HG03060 (cell line): ENCODE results near the gene NR2F6.
"Not testable (repeated sequence)": the region's sequence is repeated elsewhere in the genome, so short reads cannot be mapped to it uniquely, and the experiment has no call there.

ENCODE experiments used
- ATAC-seq: cut with Tn5 transposase; IDR thresholded peaks from one replicate; pipeline ENCODE4 v1.9.1; 2021; ENCODE audit warnings: low read depth, moderate number of reproducible peaks; ENCODE audit not compliant: unreplicated experiment

Gene NR2F6

DNA sequence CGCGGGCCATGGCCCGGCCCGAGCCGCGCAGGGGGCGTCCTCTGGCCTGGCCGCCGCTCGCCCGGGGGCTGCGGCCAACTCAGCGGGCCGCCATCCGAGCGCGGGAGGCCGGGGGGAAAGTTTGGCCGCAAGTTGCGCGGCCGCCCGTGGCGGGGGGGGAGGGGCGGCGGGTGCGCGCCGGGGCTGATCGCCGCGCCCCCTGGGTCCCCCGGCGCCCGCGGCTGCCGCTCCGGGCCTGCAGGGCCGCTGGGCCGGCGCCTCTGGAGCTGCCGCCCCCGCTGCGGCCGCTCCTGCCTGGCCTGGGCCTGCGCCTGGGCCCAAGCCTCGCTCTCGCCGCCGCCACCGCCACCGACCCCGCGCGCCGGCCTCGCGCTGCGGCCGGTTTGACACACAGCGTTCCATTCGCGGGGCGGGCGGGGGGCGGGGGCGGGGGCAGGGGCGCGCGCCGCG is at the start of gene NR2F6:
TSS of gene NR2F6 (minus strand) at position 385 of the 450 bp plus-strand sequence. CDS start 699 bp downstream, outside the sequence.
- ATAC-seq, result no peak

DNA sequence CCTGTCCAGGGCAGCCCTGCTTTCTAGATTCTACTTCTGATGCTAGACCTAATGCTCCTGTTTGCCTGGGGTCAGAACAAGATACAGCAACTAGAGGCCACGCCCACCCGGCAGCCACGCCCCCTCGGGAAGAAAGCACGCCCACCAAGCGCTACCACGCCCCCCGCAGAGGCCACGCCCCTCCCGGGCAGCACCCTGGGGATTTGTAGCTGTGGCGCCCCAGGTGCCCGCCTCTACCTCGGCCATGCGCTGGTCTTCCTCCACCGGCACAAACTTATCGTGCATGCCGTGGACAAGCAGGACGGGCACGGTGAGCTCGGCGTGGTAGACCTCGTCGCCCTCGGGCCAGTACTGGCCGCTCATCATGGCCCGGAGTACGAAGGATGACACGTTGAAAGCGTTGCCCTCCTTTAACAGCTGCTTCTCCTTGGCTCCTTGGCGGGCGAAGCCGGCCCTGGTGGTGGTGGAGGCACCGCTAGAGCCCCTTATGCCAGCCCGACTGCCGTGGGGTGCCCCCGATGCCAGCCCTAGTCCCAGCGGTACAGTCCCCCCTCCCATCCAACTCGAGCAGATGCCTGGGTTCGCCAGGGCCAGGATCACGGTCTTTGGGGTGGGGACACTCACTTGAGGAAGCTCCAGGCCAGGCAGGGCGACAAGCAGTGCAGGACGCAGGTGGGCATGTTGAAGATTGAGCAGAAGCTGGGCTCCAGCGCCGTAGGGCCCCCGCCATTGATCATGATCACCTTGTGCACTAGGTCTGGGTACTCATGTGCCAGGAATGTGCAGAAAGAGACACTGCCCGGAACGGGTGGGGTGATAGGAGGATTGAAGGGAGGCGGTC is 48.6 kb upstream of the NR2F6 start:
- ATAC-seq, result no peak

DNA sequence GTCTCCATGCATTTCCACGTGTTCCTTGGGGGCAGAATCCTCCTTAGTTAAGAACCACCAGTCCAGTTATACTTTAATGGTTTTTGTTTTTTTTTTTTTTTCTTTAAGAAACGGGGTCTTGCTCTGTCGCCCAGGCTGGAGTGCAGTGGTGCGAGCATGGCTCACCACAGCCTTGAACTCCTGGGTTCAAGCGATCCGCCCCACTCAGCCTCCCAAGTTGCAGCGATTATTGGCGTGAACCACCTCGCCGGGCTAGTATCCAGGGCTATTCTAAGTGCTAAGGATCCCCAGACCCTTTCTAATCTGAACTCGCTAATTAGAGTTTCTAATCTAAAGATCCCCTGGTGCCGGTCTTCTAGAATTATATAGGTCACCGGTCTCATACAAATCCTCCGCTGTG is 47.9 kb upstream of the NR2F6 start:
- no peak for ATAC-seq

DNA sequence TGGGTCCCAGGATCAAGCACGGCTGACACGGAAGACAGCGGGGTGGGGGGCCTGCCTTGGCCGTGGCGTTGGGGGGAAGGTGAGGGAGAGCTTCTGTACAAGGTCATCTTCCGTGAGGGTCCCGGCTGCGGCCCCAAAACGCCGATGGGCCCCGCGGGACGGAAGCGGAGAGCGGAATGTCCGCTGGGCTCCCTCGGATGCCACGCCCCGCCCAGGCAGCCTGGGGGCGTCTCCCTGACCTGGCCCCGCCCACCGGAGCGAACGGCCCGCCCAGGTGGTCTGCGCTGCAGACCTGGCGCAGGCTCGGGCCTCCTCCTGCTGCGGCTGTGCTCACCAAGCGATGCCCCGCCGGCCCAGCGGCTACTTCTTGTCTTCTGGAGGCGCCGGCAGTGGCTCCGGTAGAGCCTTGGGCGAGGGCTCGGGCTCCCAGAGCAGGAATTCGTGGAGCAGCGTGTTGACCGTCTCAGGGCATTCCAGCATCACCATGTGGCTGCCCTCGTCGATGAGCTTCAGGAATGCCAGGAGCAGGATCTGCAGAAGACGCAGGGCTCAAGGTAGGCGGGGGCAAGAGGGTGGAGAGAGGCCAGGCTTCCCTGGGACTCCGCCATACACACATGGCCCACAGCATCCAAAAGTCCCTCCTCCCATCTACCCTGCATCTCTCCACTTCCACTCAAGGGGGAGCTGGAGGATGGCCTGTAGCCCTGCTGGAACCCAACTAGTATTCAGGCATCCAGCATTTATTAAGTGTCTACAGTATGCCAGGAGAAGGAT is 46.8 kb upstream of the NR2F6 start:
- ATAC-seq, result no peak

DNA sequence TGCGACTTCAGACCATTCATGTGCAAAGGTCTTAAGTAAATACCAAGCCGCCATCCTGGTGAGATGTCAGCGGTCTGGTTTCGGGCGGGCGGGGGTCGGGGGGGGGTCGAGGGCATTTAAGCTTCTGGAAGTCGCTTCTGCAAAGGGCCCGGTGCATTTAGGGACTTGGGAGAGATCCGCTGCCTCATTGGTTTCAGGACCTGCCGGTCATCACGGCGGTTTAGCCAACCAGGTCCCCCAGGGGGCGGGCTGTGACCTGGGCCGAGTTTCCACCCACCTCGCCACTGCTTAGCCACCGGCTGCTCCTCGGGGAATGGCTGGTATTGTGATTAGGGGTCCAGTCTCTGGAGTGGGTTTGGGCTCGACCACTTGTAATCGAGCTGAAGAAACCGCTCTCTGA is 43.8 kb upstream of the NR2F6 start:
- ATAC-seq, result no peak

DNA sequence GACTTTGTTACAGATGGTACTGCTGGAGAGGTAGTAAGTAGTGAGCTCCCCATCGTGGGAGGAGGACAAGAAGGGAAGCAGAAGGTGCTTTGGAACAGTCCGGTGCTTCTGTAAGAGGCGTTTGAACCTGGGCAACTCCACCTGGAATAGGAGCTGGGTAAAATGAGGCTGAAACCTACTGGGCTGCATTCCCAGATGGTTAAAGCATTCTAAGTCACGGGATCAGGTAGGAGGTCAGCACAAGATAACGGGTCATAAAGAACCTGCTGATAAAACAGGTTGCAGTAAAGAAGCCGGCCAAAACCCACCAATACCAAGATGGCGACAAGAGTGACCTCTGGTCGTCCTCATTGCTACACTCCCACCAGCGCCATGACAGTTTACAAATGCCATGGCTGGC is 41.0 kb upstream of the NR2F6 start:
- no peak for ATAC-seq

DNA sequence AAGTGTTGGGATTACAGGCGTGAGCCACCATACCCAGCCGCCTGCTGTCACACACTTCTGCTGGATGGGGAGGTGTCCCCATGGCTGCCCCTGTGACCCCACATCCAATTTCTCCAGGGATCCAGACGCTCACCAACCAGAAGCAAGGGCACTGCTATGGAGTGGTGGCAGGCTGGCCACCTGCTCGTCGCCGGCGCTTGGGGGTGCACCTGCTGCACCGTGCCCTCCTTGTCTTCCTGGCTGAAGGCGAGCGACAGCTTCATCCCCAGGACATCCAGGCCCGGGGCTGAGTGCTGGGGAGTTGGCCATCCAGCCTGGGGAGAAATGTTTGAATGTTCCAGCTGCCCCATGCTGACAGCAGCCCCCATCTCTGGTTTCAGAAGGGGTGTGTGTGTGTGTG is 40.5 kb upstream of the NR2F6 start:
- ATAC-seq, result no peak

DNA sequence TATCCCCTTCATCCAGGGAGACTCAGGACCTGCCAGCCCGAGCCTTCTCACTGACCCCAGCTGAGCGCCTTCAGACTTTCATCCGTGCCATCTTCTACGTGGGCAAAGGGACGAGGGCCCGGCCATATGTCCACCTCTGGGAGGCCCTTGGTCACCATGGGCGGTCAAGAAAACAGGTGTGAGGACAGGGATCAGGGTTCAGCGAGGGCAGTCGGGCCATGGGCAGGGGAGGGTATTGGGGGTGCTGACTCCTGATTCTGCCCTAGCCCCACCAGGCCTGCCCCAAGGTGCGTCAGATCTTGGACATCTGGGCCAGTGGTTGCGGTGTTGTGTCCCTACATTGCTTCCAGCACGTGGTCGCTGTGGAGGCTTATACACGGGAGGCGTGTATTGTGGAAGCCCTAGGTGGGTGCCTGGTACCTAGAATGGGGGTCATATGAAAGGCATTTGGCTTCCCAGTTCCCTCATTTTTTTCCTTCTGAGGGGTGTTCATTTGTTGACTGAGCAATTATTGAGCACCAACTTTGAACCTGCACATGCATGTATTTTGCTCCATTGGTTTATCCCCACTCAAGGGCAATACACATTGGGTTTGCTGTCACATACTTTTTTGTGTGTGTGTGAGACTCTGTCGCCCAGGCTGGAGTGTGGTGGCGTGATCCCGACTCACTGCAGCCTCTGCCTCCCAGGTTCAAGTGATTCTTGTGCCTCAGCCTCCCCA is 39.9 kb upstream of the NR2F6 start:
- ATAC-seq, result no peak

DNA sequence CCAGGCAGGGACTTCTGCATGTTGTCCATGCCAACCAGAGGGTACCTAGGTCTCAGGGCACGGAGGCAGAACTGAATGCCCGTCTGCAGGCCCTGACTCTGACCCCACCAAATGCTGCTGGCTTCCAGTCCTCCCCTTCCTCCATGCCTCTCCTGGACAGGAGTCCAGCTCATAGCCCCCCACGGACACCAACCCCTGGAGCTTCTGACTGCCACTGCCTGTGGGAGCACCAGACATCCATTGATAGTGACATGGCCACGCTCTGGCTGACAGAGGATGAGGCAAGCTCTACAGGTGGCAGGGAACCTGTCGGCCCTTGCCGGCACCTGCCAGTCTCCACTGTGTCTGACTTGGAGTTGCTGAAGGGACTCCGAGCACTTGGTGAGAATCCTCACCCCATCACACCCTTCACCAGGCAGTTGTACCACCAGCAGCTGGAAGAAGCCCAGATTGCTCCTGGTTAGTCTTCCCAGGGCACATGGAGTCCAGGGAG is 37.8 kb upstream of the NR2F6 start:
- no peak for ATAC-seq

DNA sequence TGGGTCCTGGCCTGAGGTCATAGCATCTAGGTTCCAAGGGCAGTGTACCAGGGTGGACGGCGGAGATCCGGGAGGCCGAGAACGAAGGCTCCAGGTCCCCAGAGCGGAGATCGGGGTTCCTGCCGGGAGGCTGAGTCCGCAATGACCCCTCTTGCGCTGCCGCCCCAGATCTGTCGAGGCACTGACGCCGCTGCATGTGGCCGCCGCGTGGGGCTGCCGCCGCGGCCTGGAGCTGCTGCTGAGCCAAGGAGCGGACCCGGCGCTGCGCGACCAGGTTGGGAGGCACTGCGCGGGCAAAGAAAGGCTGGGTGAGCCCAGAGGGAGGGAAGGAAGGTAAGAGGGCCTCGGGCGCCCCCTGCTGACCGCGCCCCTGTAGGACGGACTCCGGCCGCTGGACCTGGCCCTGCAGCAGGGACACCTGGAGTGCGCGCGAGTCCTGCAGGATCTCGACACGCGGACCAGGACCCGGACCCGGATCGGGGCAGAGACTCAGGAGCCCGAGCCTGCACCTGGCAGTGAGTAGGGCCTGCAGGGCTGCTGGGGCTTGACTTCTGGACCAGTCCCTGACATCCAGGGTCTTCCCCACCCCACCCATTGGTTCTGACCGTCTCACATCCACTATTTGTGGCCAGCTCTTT is 36.9 kb upstream of the NR2F6 start:
- no peak for ATAC-seq

DNA sequence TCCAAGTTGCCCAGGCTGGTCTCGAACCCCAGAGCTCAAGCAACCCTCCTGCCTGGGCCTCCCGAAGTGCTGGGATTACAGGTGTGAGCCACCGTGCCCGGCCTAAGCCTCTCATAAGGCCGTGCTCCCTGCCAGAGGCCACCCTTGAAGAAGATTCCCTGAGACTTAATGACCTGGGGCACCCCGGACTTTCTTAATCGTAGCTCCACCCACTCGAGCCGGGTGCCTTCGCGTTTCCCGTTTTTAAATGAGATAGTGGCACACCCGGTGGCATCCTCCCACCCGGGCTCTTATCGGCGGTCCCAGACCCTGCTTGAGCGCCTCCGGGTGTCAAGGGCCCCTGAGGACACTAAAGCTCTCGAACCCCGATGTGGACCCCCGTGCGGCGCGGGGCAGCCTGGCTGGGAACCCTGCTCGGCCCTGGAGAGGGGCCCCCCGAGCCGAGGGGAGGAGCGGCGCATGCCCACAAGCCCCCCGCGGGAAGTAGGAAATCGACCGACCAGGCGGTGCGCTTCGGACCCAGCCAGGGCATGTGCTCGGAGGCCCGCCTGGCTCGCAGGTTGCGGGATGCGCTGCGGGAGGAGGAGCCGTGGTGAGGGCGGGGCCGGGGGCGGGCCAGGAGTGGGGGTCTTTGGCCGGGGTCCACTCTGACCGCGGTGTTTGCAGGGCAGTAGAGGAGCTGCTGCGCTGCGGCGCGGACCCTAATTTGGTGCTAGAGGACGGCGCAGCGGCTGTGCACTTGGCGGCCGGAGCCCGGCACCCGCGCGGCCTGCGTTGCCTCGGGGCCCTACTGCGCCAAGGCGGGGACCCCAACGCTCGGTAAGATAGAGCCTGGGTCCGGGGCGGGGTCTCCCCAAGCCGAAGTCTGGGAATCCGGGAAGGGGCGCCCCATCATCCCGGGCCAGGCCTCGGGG is 35.9 kb upstream of the NR2F6 start, which contains the start of gene ANKLE1:
TSS of gene ANKLE1 (plus strand) at position 511 of the 914 bp plus-strand sequence. CDS start at position 531, 20 bp downstream.
- no peak for ATAC-seq

DNA sequence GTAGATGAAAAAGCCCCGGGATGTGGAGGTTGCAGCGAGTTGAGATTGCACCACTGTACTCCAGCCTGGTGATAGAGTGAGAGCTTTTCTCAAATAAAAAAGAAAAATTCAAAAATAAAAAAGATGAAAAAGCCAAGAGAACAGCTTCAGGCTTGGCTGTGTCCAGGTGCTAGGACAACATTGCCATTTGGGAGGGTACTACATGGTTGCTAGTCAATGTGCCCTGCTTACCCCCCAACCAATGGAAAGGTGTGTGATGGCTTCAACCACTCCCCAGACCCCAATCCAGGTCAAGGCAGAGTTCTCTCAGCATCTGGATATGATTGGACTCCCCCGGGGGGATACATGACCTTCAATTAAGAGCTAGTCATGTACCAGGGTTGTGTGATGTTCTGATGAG is 33.7 kb upstream of the NR2F6 start:
- no peak for ATAC-seq

DNA sequence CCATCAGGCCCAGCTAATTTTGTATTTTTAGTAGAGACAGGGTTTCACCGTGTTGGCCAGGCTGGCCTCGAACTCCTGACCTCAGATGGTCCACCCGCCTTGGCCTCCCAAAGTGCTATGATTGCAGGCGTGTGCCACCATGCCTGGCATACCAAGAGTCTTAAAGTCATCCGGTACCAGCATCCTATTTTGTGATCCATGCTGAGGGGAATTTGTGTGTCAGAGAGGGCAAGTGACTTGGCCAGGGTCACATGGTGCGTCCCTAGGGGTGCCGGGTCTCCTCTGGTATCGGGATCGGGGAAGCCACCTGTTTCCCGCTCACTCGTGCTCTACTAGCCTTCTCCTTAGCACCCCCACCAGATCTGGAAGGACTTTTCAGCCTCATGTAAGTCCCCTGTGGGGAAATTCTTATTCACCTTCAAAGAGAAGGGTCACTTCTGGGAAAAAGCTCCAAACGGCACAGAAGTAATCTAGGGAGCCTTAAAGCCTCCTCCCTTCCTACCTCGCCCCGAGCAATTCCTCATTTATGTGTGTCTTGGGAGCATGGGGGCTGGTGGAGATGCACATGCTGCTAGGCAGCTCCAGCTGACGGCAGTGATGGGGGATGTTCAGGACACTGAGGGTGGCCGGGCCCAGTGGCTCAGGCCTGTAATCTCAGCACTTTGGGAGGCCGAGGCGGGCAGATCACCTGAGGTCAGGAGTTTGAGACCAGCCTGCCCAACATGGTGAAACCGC is 29.9 kb upstream of the NR2F6 start:
- no peak for ATAC-seq

DNA sequence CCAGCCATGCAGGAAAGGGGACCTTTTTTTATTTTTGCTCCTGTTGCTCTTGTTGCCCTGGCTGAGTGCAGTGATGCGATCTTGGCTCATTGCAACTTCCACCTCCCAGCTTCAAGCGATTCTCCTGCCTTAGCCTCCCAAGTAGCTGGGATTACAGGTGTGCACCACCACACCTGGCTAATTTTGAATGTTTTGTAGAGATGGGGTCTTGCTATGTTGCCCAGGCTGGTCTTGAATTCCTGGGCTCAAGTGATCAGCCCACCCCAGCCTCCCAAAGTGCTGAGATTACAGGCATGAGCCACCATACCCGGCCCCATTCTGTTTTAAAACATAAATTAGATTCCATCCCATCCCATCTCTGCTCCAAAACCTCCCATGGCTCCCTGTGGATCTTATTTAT is 29.2 kb upstream of the NR2F6 start:
- ATAC-seq, result not testable (repeated sequence)

DNA sequence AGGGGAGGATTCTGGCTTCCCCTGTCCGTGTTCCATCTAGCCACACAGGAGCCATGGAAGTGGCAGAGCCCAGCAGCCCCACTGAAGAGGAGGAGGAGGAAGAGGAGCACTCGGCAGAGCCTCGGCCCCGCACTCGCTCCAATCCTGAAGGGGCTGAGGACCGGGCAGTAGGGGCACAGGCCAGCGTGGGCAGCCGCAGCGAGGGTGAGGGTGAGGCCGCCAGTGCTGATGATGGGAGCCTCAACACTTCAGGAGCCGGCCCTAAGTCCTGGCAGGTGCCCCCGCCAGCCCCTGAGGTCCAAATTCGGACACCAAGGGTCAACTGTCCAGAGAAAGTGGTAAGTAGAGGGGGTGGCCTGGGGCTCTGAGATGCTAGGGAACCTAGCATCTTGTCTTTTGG is 23.0 kb upstream of the NR2F6 start:
- ATAC-seq, result no peak

DNA sequence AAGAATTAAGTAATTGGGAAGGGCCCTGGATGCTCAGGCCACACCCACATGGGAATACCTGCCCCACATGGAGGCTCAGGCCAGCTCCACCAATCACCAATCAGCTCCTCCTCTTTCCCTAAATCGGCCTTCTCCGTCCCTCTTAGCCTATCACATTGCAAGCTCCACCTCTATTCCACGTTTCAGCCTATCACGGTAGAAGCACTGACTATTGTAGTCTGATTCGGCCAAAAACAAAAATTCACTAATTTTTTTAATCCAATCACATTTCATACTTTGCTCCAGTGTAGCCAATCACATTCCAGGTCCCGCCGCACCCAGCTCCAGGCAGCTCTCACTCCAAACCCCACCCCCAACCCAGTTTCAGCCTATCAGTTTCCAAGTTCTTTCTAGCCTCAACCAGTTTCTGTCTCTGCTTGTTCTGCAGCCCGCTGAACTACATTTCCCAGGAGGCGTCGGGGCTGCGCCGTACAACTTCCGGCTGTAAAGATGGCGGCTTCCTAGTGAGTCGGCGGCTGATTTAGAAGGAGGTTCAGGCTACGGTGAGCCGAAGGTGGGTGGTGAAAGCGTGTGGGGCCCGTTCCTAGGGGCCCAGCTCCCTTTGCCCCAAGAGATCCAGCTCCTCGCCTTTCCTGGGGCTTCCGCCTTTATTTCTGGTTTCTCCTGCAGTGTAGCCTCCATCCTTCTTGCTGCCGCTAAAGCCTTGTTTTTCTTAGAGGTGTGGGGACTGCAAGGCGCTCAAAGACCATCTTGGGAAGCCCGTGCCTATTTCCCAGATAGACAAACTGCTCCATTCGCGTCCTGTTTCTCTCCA is 21.5 kb upstream of the NR2F6 start, which contains the start of gene BABAM1:
TSS of gene BABAM1 (plus strand) at position 469 of the 814 bp plus-strand sequence. CDS start 1,364 bp downstream, outside the sequence.
- peak; percentile 89 for ATAC-seq

DNA sequence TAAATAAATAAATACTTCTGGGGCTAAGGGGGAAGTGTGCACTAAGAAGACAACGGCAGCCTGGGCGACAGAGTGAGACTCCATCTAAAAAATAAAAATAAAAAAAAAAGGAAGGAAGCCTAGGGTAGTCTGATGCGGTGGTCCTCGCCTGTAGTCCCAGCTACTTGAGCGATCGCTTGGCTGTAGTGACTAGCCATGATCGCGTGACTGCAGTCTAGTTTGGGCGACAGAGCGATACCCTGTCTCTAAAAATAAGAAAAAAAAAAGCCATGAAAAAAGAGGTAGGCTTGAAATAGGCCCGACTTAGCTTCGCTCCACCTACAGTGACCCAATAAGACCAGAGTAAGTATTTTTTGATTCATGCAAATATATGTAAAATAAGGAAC is 20.9 kb upstream of the NR2F6 start:
- no peak for ATAC-seq

DNA sequence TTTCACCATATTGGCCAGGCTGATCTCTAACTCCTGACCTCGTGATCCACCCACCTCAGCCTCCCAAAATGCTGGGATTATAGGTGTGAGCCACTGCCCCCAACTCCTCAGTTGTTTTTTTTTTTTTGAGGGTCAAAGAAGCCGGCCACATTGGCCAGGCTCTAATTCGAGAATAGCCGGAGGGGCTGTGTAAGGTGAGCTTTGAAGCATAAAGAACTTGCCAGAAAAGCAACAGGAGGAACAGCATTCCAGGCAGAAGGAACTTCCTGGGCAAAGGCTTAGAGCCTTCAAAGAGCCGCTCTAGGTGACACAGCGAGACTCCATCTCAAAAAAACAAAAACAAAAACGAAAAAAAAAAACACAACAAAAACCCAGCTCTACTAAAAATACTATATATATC is 20.3 kb upstream of the NR2F6 start:
- no peak for ATAC-seq
